B cell (primary cell): ENCODE results near the gene S100PBP.

Experiments
- EZH2 ChIP-seq: IDR thresholded peaks from 2 replicates; pipeline ENCODE4 v1.6.1; 2012; ENCODE audit warnings: borderline replicate concordance, low read depth, mild to moderate bottlenecking, moderate library complexity, low read length; ENCODE audit not compliant: insufficient read depth, poor library complexity, severe bottlenecking
- TF ChIP-seq, protein P1 (sequence below): fragments of 200-600 bp; IDR thresholded peaks from one replicate; pipeline ENCODE4 v1.8.0; 2022; ENCODE audit warnings: antibody characterized with exemption, mild to moderate bottlenecking

DNA sequence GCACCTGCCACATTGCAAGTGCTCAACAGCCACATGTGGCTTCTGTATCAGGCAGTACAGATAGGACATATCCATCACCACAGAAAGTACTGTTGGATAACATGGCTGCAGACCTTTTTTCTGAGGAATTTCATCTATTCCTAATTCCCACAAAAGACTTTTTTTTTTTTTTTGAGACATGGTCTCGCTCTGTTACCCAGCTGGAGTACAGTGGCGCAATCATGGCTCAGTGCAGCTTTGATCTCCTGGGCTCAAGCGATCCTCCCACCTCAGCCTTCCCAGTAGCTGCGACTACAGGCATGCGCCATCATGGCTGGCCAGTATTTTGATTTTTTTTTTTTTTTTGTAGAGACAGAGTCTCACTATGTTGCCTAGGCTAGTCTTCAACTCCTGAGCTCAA is 33.6 kb upstream of the S100PBP start:
- TF ChIP-seq, protein P1, sequence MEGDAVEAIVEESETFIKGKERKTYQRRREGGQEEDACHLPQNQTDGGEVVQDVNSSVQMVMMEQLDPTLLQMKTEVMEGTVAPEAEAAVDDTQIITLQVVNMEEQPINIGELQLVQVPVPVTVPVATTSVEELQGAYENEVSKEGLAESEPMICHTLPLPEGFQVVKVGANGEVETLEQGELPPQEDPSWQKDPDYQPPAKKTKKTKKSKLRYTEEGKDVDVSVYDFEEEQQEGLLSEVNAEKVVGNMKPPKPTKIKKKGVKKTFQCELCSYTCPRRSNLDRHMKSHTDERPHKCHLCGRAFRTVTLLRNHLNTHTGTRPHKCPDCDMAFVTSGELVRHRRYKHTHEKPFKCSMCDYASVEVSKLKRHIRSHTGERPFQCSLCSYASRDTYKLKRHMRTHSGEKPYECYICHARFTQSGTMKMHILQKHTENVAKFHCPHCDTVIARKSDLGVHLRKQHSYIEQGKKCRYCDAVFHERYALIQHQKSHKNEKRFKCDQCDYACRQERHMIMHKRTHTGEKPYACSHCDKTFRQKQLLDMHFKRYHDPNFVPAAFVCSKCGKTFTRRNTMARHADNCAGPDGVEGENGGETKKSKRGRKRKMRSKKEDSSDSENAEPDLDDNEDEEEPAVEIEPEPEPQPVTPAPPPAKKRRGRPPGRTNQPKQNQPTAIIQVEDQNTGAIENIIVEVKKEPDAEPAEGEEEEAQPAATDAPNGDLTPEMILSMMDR = no peak
- TF ChIP-seq EZH2 = no peak
